Natural killer cell (primary cell): ENCODE measurements around the gene ELFN2. TPM values are rescaled to one million over a fixed set of nuclear protein-coding genes. Genes with fewer than 3 reads are reported as not detected.

Experiments used
- ATAC-seq, 3 donors: fragments of 150-1000 bp in 2 of 3; fragments of 200-7000 bp in 1 of 3; cut with Tn5 transposase; 1 replicate in 1 of 3; 2 replicates in 2 of 3; pipeline ENCODE4 v1.10.0; 2021; ENCODE audit warnings: mild to moderate bottlenecking in 2 of 3, moderate library complexity in 2 of 3
- DNase-seq, 2 donors: peaks; one replicate each; pipeline versions ENCODE4 v3.0.0 to v3.0.0-alpha.2; 2013 to 2021; ENCODE audit warnings: mixed read lengths in 1 of 2
- H3K27ac ChIP-seq: one replicate; pipeline ENCODE4 v1.5.1; 2013; ENCODE audit warnings: mild to moderate bottlenecking, low read length
- H3K27me3 ChIP-seq: one replicate; pipeline ENCODE4 v1.6.1; 2013; ENCODE audit warnings: low read length; ENCODE audit not compliant: control insufficient read depth, insufficient read depth
- H3K36me3 ChIP-seq: one replicate; pipeline ENCODE4 v1.6.1; 2013; ENCODE audit warnings: low read length; ENCODE audit not compliant: control insufficient read depth, insufficient read depth
- H3K4me1 ChIP-seq: one replicate; pipeline ENCODE4 v1.6.1; 2013; ENCODE audit warnings: low read length; ENCODE audit not compliant: control insufficient read depth, insufficient read depth
- H3K4me3 ChIP-seq: one replicate; pipeline ENCODE4 v1.5.1; 2013; ENCODE audit warnings: low read length
- H3K9me3 ChIP-seq: one replicate; pipeline ENCODE4 v1.6.1; 2013; ENCODE audit warnings: low read length; ENCODE audit not compliant: control insufficient read depth, insufficient read depth
- H3K27ac Mint-ChIP-seq, 2 donors: one replicate each; pipeline ENCODE4 v1.8.0; 2022; ENCODE audit warnings: mild to moderate bottlenecking in 2 of 2, mixed read lengths in 2 of 2, moderate library complexity in 1 of 2
- H3K27me3 Mint-ChIP-seq, 2 donors: one replicate each; pipeline ENCODE4 v1.8.0; 2022; ENCODE audit warnings: low read depth in 2 of 2, mixed read lengths in 2 of 2
- H3K36me3 Mint-ChIP-seq: one replicate; pipeline ENCODE4 v1.8.0; 2022; ENCODE audit warnings: mixed read lengths
- H3K4me1 Mint-ChIP-seq, 2 donors: one replicate each; pipeline ENCODE4 v1.8.0; 2022; ENCODE audit warnings: mixed read lengths in 2 of 2
- H3K4me3 Mint-ChIP-seq: one replicate; pipeline ENCODE4 v1.8.0; 2022; ENCODE audit warnings: mild to moderate bottlenecking, moderate library complexity, mixed read lengths
- H3K9me3 Mint-ChIP-seq, 2 donors: one replicate each; pipeline ENCODE4 v1.8.0; 2022; ENCODE audit warnings: mixed read lengths in 2 of 2
- CTCF ChIP-seq: fragments of 200-600 bp; IDR thresholded peaks from one replicate; pipeline ENCODE4 v1.8.0; 2022; ENCODE audit warnings: antibody characterized with exemption
- WGBS: methylation state at CpG from one replicate; pipeline ENCODE4 v1.1.7; 2013; ENCODE audit warnings: missing lambda C conversion rate; ENCODE audit not compliant: insufficient coverage; 5-methylcytosine and 5-hydroxymethylcytosine counted together
- intact Hi-C: fragments of 100-400 bp; cut with micrococcal nuclease; formaldehyde crosslinking; loops from one replicate; pipeline ENCODE4 v1.14.2; 2022
- total RNA-seq, 4 donors: library from RNA; stranded (reverse); fragments of 120-200 nt in 1 of 4; gene quantifications; one replicate each; pipeline versions ENCODE4 v1.2.3 to v1.2.4, GENCODE V29; 2013 to 2022

The ELFN2 gene
- total RNA-seq, 3 donors from 2014 or later (not counting 1 experiment from before 2014, with no cell fraction given), result 0.33 to 0.49 (median 0.36) TPM

- peak in 2 of 3 donors; percentile 16 to 23 for ATAC-seq
Observed at GRCh38 chr22:37419370-37419968, 7.8 kb downstream of the ELFN2 start.

GRCh38 chr22:37418627-37419369 lies 8.5 kb downstream of the ELFN2 start:
- intact Hi-C loops, result no loop called here
- no peak for ATAC-seq
- H3K9me3 Mint-ChIP-seq, result no peaks in the 10 kb centered on the region

More at GRCh38 chr22:37419370-37419968, 7.8 kb downstream of the ELFN2 start:
- peaks cover 28 to 39% of the 10 kb centered on the region in 2 donors for H3K4me1 Mint-ChIP-seq
- peaks cover 48 to 59% of the 10 kb centered on the region in 2 donors for H3K27me3 Mint-ChIP-seq
- TF ChIP-seq CTCF, result no peak
- Histone ChIP-seq H3K4me3 (no peak overlapping the region), H3K4me1 (peaks cover 31% of the 10 kb centered on the region), H3K27me3 (peaks cover 35% of the 10 kb centered on the region), H3K36me3 (no peaks in the 10 kb centered on the region), H3K27ac (no peak overlapping the region), H3K9me3 (no peaks in the 10 kb centered on the region)
- intact Hi-C loops, result no loop called here
- no peak overlapping the region for H3K27ac Mint-ChIP-seq
- H3K9me3 Mint-ChIP-seq, result no peaks in the 10 kb centered on the region
- H3K36me3 Mint-ChIP-seq, result no peaks in the 10 kb centered on the region
- 21% methylated on average over 43 of the region's 43 CpGs for WGBS
- DNase-seq, result no peak
- peak overlapping the region; percentile 89 for H3K4me3 Mint-ChIP-seq

DNA sequence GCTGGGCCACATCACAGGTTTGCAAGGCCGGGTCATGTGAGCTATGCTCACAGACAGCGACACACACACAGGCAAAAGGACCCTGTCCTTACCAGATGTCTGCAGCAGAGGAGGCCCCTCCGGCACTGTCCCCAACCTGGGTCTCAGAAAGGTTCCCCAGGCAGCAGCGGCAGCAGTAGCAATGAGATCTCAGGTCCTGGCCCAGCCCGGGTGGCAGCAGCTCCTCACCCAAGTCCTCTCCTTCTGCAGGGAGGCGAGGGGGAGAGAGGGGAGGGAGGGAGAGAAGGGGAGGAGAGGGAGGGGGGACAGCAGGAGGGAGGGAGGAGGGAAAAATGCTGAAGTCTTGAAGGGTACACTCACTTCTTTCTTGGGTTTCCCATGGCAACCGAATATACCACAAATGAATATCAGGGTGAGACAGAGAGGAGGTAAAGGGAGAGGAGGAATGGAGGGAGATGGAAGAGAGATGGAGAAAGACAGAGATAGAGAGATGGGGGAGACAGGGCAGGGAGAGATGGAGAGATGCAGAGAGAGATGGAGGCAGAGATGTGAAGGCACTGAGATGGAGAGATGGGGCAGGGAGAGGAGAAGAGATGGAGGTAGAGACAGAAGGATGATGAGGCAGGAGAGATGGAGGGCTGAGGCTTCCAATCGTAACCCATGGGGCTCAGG lies 9.5 kb downstream of the ELFN2 start:
- Mint-ChIP-seq H3K27me3 (peaks cover 53 to 61% of the 10 kb centered on the region in 2 donors), H3K4me1 (peaks cover 28 to 43% of the 10 kb centered on the region in 2 donors), H3K36me3 (no peaks in the 10 kb centered on the region), H3K9me3 (no peaks in the 10 kb centered on the region), H3K27ac (no peak overlapping the region), H3K4me3 (peak overlapping the region; percentile 63)
- intact Hi-C loops, result no loop called here
- no peak for ATAC-seq
- Histone ChIP-seq H3K4me1 (peaks cover 33% of the 10 kb centered on the region), H3K27me3 (peaks cover 35% of the 10 kb centered on the region), H3K27ac (no peak overlapping the region), H3K4me3 (no peak overlapping the region), H3K9me3 (no peaks in the 10 kb centered on the region), H3K36me3 (no peaks in the 10 kb centered on the region)
- WGBS, result 75% methylated on average over 7 of the region's 8 CpGs
- no peak for DNase-seq
- TF ChIP-seq CTCF, result no peak

More at GRCh38 chr22:37418627-37419369, 8.5 kb downstream of the ELFN2 start:
- H3K36me3 Mint-ChIP-seq, result no peaks in the 10 kb centered on the region
- 85% methylated on average over 28 of the region's 28 CpGs for WGBS
- no peaks in the 10 kb centered on the region for H3K36me3 ChIP-seq
- H3K4me1 Mint-ChIP-seq, result peaks cover 28 to 39% of the 10 kb centered on the region in 2 donors
- TF ChIP-seq CTCF, result no peak
- DNase-seq, result no peak
- peaks cover 31% of the 10 kb centered on the region for H3K4me1 ChIP-seq
- H3K27ac Mint-ChIP-seq, result no peak overlapping the region
- H3K27me3 Mint-ChIP-seq, result peaks cover 53 to 61% of the 10 kb centered on the region in 2 donors
- no peak overlapping the region for H3K27ac ChIP-seq
- H3K4me3 ChIP-seq, result no peak overlapping the region
- peaks cover 35% of the 10 kb centered on the region for H3K27me3 ChIP-seq
- H3K4me3 Mint-ChIP-seq, result peak overlapping the region; percentile 89
- no peaks in the 10 kb centered on the region for H3K9me3 ChIP-seq
